Activated CD4-positive, alpha-beta T cell treated with anti-CD3 and anti-CD28 coated beads, Interleukin-2, amount 10 ng/mL, durations not matched to agents 7 days and 5 days (primary cell): ENCODE data around the gene RASGRP2. TPM values are rescaled to one million over a fixed set of nuclear protein-coding genes. Genes with fewer than 3 reads are reported as not detected.

Experiments
- CTCF ChIA-PET: fragments of 350-600 bp; sonication (Branson Sonifier 250); formaldehyde crosslinking; loops from one replicate; lab custom pipeline; 2021; ENCODE audit warnings: antibody characterized with exemption; lab: Charles Lee
- POLR2A ChIA-PET: fragments of 350-600 bp; sonication (Branson Sonifier 250); formaldehyde crosslinking; loops from one replicate; lab custom pipeline; 2021; ENCODE audit warnings: antibody characterized with exemption; lab: Charles Lee
- DNase-seq: peaks from one replicate; pipeline ENCODE4 v3.0.0-alpha.2; 2020
- H3K27ac Mint-ChIP-seq: one replicate; pipeline ENCODE4 v1.8.0; 2021; ENCODE audit warnings: mild to moderate bottlenecking, moderate library complexity, mixed read lengths
- H3K27me3 Mint-ChIP-seq: one replicate; pipeline ENCODE4 v1.8.0; 2021; ENCODE audit warnings: mixed read lengths
- H3K36me3 Mint-ChIP-seq: one replicate; pipeline ENCODE4 v1.8.0; 2021; ENCODE audit warnings: low read depth, mixed read lengths
- H3K4me1 Mint-ChIP-seq: one replicate; pipeline ENCODE4 v1.8.0; 2021; ENCODE audit warnings: mixed read lengths
- H3K4me3 Mint-ChIP-seq: one replicate; pipeline ENCODE4 v1.8.0; 2021; ENCODE audit warnings: mild to moderate bottlenecking, moderate library complexity, mixed read lengths
- H3K9me3 Mint-ChIP-seq: one replicate; pipeline ENCODE4 v1.8.0; 2021; ENCODE audit warnings: mixed read lengths
- total RNA-seq, 2 experiments: library from RNA; stranded (reverse); gene quantifications; one replicate each; pipeline ENCODE4 v1.2.3, GENCODE V29; 2021

The RASGRP2 gene
- total RNA-seq, result 100 to 1,000 TPM; 293 to 300 TPM

DNA sequence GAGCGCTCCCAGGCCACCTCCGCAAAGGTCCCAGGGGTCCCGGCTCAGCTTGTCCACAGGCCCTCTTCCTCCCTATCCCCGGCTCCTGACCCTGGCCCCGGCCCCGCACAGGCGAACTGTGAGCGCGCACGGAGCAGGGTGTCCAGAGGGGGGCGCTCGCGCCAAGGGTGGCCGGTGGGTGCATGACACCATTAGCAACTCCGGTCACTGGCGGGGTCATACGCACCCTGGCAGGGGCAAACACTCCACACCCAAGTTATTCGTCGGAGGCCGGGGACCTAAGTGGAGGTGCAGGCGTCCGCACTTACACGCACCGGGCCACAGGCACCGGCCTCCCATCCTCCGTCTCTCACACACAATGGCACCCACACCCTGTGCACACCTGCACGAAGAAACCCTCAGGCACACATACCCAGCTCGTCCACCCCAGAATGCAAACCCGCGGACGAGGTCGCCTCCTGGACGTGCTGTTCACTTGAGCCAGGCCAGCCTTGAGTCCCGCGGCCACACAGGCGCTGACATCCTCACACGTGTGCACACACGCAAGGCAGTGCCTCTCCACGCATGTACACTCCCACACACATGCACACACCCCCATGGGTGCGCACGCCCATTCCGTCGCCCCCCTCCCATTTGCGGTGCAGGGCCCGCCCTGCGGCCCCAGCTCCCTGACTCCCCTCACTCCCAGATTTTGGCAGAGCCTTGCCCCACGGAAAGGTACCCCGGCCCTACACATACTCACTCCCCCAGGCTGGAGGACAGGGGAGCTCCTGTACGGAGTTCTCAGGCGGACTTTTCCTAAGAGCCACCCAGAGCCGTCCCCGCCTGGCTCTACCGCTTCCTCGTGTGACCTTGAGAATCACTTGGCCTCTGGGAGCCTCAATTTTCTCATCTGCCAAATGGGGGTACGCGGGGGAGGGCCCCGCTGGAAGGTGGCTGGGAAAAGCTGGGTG lies at the start of gene RASGRP2:
Gene RASGRP2, minus strand, starts transcription at position 552 of the 953 bp plus-strand sequence. CDS start 1,276 bp downstream, outside the sequence.
- Mint-ChIP-seq H3K9me3 (no peaks in the 10 kb centered on the region), H3K36me3 (peaks cover 36% of the 10 kb centered on the region), H3K4me1 (peaks cover 45% of the 10 kb centered on the region), H3K27me3 (no peaks in the 10 kb centered on the region), H3K27ac (peak within 1 kb of the TSS; percentile 95), H3K4me3 (peak within 1 kb of the TSS; percentile 92)
- POLR2A ChIA-PET, result interaction anchor here (0.8 to 1.1 kb wide), 3 partner anchors 33 to 36 kb away, joined by 3 to 6 read pairs (median 4); partner anchors contain the start of gene SF1
- CTCF ChIA-PET, result interaction anchor here (0.5 to 3.8 kb wide), 27 partner anchors 8 to 809 kb away, joined by 3 to 25 read pairs (median 4); partner anchors contain the start of genes PYGM and SF1
- DNase-seq, result peak; percentile 91

GRCh38 chr11:64792482-64792881 lies 48.5 kb upstream of the RASGRP2 start:
- Mint-ChIP-seq H3K27ac (peak overlapping the region; percentile 31), H3K4me3 (no peak overlapping the region), H3K36me3 (peaks cover 22% of the 10 kb centered on the region), H3K9me3 (no peaks in the 10 kb centered on the region), H3K27me3 (no peaks in the 10 kb centered on the region), H3K4me1 (peaks cover 32% of the 10 kb centered on the region)
- CTCF ChIA-PET, result interaction anchor here (0.5 to 0.8 kb wide), 2 partner anchors 27 to 96 kb away, joined by 3 to 5 read pairs; no protein-coding TSS in a partner anchor
- POLR2A ChIA-PET, result interaction anchor here (0.7 kb wide), 1 partner anchor 20 kb away, joined by 8 read pairs; no protein-coding TSS in a partner anchor
- no peak for DNase-seq

GRCh38 chr11:64791781-64792291 lies 47.9 kb upstream of the RASGRP2 start:
- POLR2A ChIA-PET, result no interaction called here
- Mint-ChIP-seq H3K36me3 (peaks cover 23% of the 10 kb centered on the region), H3K9me3 (no peaks in the 10 kb centered on the region)

GRCh38 chr11:64790205-64791095 lies 46.5 kb upstream of the RASGRP2 start:
- H3K27me3 Mint-ChIP-seq, result no peaks in the 10 kb centered on the region
- no peak overlapping the region for H3K27ac Mint-ChIP-seq
- peaks cover 23% of the 10 kb centered on the region for H3K36me3 Mint-ChIP-seq
- peaks cover 20% of the 10 kb centered on the region for H3K4me1 Mint-ChIP-seq
- H3K9me3 Mint-ChIP-seq, result no peaks in the 10 kb centered on the region
- ChIA-PET POLR2A (no interaction called here), CTCF (interaction anchor here (1.0 kb wide), 1 partner anchor 9 kb away, joined by 4 read pairs; no protein-coding TSS in a partner anchor)
- no peak for DNase-seq
- H3K4me3 Mint-ChIP-seq, result no peak overlapping the region

More at GRCh38 chr11:64791781-64792291, 47.9 kb upstream of the RASGRP2 start:
- CTCF ChIA-PET, result interaction anchor here (0.5 to 1.0 kb wide), 3 partner anchors 11 to 96 kb away, joined by 3 to 5 read pairs (median 3); no protein-coding TSS in a partner anchor
- no peaks in the 10 kb centered on the region for H3K27me3 Mint-ChIP-seq
- H3K27ac Mint-ChIP-seq, result no peak overlapping the region
- DNase-seq, result no peak
- H3K4me3 Mint-ChIP-seq, result no peak overlapping the region
- peaks cover 32% of the 10 kb centered on the region for H3K4me1 Mint-ChIP-seq

DNA sequence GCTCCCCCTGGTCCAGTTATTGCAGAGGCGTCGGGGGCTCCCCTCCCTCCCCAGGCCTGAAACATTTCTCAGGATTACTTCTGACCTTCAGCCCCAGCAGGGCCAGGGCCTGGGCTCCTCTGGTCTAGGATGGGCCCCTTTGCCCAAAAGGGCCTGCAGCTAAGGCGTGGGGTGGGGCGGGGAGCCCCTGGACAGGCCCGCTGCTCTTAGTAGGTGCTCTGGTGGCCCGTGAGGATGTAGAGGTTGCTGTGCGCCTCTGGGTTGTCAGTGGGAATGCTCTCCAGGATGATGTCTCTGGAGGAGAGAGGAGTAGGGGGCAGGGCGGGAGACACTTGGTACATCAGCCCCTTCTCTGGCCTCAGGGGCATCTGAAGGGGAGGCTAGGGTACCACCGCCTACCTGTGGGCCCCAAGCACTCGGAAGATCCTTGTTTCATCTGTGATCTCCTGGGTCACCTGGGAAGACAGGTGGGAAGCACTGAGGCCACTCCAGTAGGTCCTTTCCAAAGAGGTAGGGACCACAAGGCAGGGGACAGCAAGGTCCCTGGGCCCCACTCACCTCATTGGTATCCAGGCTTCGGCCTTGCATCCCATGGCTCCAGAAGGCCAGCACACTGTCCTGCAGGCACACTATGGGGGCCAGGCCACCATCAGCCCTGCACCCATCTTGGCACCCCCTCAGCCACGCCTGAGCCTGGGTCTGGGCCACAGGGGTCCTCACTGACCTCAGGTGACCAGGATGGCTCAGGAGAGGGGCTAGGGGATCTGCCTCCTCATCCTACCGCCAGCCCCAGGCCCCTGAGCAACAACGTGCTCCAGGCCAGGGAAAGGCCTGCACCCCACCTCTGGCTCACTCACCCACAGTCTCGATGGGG lies 45.6 kb upstream of the RASGRP2 start:
- Mint-ChIP-seq H3K9me3 (no peaks in the 10 kb centered on the region), H3K36me3 (peaks cover 26% of the 10 kb centered on the region), H3K4me3 (no peak overlapping the region), H3K27me3 (no peaks in the 10 kb centered on the region), H3K4me1 (peaks cover 18% of the 10 kb centered on the region), H3K27ac (no peak overlapping the region)
- CTCF ChIA-PET, result interaction anchor here (1.0 kb wide), 1 partner anchor 10 kb away, joined by 4 read pairs; no protein-coding TSS in a partner anchor
- no peak for DNase-seq
- POLR2A ChIA-PET, result no interaction called here

DNA sequence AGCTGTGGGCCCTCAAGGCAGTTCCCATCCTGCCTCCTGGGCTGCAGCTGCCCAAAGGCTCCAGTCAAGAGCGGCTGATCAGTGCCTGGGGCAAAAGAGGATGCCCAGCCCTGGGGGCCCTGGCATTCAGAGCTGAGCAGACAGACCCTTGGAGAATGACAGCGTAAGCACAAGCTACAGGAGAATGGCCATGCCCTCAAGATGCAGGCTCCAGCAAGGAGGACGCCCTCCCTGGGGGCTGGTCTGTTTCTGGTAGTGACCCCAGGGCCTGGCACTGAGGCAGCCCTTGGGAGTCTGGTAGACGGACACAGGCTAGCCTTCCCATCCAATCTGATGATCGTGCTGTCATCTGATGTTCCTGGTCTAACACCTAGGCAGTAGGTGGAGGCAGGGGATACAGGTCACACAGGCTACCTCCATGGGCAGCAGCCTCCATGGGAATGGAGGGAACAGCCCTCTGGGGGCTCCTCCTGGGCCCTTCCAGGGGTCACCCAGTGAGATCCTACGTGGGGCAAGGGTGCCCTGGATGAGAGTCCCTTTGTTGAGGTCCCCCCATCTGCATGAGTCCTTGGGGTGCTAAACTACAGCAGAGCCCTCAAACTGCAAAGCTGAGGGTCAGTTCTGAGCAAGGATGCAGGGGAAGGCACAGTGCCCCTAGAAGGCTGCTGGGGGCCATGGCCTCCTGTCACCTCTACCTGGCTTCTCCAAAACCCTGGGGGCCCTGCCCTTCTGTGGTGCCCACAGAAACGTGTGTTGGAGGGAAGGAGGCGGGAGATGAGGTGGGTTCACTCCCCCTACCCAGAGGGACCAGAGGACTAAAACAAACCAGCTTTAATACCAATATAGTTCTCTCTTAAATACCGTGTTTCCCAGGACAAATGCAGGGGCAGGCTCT lies 44.6 kb upstream of the RASGRP2 start:
- peaks cover 10% of the 10 kb centered on the region for H3K4me1 Mint-ChIP-seq
- no peaks in the 10 kb centered on the region for H3K27me3 Mint-ChIP-seq
- DNase-seq, result no peak
- ChIA-PET POLR2A (interaction anchor here (0.5 kb wide), 1 partner anchor 875 kb away, joined by 3 read pairs; no protein-coding TSS in a partner anchor), CTCF (interaction anchor here (0.7 kb wide), 1 partner anchor 11 kb away, joined by 3 read pairs; no protein-coding TSS in a partner anchor)
- no peak overlapping the region for H3K27ac Mint-ChIP-seq
- H3K9me3 Mint-ChIP-seq, result no peaks in the 10 kb centered on the region
- no peak overlapping the region for H3K4me3 Mint-ChIP-seq
- H3K36me3 Mint-ChIP-seq, result peaks cover 25% of the 10 kb centered on the region

DNA sequence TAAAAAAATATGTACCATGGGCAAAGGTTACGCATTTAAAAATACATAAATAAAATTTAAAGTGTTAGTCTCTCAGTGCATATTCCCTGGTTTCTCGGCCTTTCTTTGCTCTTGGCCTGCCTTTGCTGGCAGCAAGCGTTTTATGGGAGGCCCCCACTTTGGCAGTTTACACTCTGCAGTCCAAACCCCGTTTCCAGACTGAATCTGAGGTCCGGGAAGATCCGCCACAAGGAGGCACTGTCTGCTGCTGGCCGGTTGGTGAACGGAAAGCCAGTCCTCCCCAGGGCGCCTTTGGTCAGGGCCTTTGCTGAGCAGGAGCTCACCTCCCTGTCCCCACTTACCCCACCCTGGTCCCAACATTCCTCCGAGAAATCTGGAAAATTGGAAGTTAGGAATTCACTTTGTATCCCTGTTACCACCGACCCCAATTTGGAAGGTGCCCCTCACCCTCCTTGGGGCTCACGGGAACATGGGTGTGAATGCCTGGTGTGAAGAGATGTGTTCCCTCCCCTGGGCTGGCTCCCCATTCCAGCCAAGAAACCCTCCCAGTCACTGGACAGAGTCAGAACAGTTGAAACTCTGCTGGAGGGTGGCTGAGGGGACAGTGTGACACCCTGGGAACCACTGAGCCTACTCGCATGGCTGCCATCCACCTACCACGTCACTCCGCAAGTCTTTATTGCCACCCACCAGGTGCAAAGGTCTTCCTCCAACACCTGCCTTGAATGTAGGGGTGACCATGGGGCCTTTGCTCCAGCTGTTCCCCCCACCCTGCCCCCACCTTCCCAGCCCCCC lies 43.8 kb upstream of the RASGRP2 start:
- peaks cover 23% of the 10 kb centered on the region for H3K36me3 Mint-ChIP-seq
- H3K4me3 Mint-ChIP-seq, result no peak overlapping the region
- H3K27me3 Mint-ChIP-seq, result no peaks in the 10 kb centered on the region
- peak; percentile 65 for DNase-seq
- no peaks in the 10 kb centered on the region for H3K9me3 Mint-ChIP-seq
- POLR2A ChIA-PET, result interaction anchor here (0.5 kb wide), 1 partner anchor 876 kb away, joined by 3 read pairs; no protein-coding TSS in a partner anchor
- H3K4me1 Mint-ChIP-seq, result peaks cover 7% of the 10 kb centered on the region
- peak overlapping the region; percentile 41 for H3K27ac Mint-ChIP-seq
- CTCF ChIA-PET, result interaction anchor here (0.7 kb wide), 1 partner anchor 12 kb away, joined by 3 read pairs; no protein-coding TSS in a partner anchor

DNA sequence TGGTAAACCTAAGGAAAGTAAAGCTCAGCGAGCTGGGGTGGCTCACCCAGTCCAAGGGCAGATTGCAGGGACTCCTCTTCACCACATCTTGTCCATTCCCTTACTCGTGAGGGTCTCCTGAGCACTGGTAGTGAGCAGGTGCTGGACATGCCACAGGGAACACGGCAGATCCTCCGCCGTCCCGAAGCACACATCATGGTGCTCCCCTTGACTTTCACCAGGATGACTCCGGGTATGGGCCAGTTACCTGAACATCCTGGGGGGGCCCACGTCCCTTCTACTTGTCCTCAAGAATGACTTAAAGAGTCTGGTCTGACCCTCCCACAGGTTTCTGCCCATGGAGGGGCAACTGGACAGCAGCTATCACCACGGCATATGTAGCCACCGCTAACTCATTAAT lies 42.4 kb upstream of the RASGRP2 start:
- POLR2A ChIA-PET, result no interaction called here
- Mint-ChIP-seq H3K27ac (peak overlapping the region; percentile 41), H3K27me3 (no peaks in the 10 kb centered on the region), H3K4me3 (no peak overlapping the region), H3K9me3 (no peaks in the 10 kb centered on the region), H3K36me3 (peaks cover 20% of the 10 kb centered on the region), H3K4me1 (peaks cover 7% of the 10 kb centered on the region)
- CTCF ChIA-PET, result interaction anchor here (0.6 to 1.8 kb wide), 4 partner anchors 10 to 331 kb away, joined by 3 to 4 read pairs (median 4); partner anchors contain the start of gene ZNHIT2
- DNase-seq, result no peak

DNA sequence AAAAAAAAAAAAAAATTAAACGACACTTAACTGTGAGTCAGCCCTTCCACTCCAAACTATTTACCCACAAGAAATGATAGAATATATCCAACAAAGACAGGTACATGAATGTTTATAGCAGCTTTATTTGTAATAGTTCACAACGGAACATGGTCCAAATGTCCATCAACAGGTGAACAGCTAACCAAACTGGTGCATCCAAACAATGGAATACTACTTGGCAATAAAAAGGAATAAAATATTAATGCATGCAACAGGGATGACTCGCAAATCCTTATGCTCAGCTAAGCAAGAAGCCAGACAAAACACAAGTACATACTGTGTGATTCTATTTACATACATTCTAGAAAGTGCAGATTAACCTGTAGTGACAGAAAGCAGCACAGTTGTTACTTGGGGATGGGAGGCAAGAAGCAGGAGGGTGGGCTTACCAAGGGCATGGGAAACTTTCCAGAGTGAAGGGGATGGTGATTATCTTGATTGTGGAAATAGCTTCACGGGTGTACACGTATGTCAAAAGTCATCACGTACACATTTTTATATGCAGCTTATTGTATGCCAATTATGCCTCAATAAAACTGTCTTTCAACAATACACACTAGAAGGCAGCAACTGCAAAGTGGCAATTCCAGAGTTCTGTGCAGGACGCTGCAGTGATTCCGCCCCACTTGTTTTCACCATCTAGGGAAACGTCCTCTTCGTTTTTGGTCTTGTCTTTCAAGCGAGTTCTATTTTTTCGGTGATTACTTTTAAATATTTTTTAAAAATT lies 41.1 kb upstream of the RASGRP2 start:
- no peak overlapping the region for H3K4me3 Mint-ChIP-seq
- CTCF ChIA-PET, result interaction anchor here (0.6 to 1.8 kb wide), 6 partner anchors 12 to 400 kb away, joined by 3 to 5 read pairs (median 4); partner anchors contain the start of gene ZNHIT2
- H3K27ac Mint-ChIP-seq, result peak overlapping the region; percentile 19
- no peak for DNase-seq
- H3K36me3 Mint-ChIP-seq, result peaks cover 13% of the 10 kb centered on the region
- H3K27me3 Mint-ChIP-seq, result no peaks in the 10 kb centered on the region
- H3K9me3 Mint-ChIP-seq, result no peaks in the 10 kb centered on the region
- H3K4me1 Mint-ChIP-seq, result peaks cover 18% of the 10 kb centered on the region
- POLR2A ChIA-PET, result no interaction called here
